BJ (cell line): Measurements from ENCODE around the gene ERI3. TPM values are rescaled to one million over a fixed set of nuclear protein-coding genes. Genes with fewer than 3 reads are reported as not detected.

ENCODE experiments used
- CTCF ChIA-PET: fragments of 350-600 bp; formaldehyde crosslinking; extraction: SDS; loops from one replicate; lab custom pipeline; 2021; ENCODE audit warnings: antibody characterized with exemption, inconsistent platforms; lab: Yijun Ruan, JAX
- POLR2A ChIA-PET: fragments of 300-600 bp; sonication (Branson Sonifier 250); formaldehyde crosslinking; extraction: SDS; loops from one replicate; lab custom pipeline; 2021; ENCODE audit warnings: antibody characterized with exemption; lab: Charles Lee
- DNase-seq: peaks from one replicate; pipeline ENCODE4 v3.0.0-alpha.2; 2011; ENCODE audit warnings: low read depth
- H3K27me3 ChIP-seq: 2 replicates; pipeline ENCODE4 v1.6.0; 2011; ENCODE audit warnings: low read length; ENCODE audit not compliant: control insufficient read depth, insufficient read depth
- H3K36me3 ChIP-seq: 2 replicates; pipeline ENCODE4 v1.5.1; 2011; ENCODE audit warnings: low read length; ENCODE audit not compliant: control insufficient read depth, insufficient read depth
- H3K4me3 ChIP-seq: 2 replicates; pipeline ENCODE4 v1.5.1; 2011; ENCODE audit warnings: low read depth, mild to moderate bottlenecking, control low read depth, low read length
- CTCF ChIP-seq: IDR thresholded peaks from 2 replicates; pipeline ENCODE4 v1.5.1; 2011; ENCODE audit warnings: low read depth, mild to moderate bottlenecking, control low read depth, inconsistent platforms, low read length, moderate library complexity; ENCODE audit not compliant: insufficient read depth
- polyA plus RNA-seq: library from polyadenylated mRNA; depleted of rRNA; stranded (reverse); fragments of >200 nt; gene quantifications from 2 replicates; pipeline ENCODE4 v1.2.3, GENCODE V29; 2011

Gene ERI3
- polyA plus RNA-seq, 1 experiment, result 75.4 TPM

DNA sequence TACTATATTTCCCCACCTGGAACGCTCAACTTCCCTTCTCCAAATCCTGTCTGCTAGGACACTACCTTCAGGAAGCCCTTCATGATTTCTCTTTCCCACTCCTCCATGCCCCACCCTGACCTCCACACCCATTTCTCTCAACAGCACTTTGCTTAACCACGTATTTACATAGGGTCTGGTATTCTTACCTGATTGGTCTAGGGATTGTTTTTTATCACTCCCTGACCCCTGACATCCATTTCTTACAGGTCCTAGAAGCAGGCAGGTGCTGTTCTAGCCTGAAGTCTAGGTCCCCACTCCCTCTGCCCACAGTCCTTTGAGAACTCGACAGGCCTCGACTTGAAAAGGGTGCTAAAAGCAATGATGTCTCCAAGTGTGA, 94.3 kb downstream of the ERI3 start:
- no peak overlapping the region for H3K4me3 ChIP-seq
- POLR2A ChIA-PET, result no interaction called here
- H3K36me3 ChIP-seq, result peaks cover 9% of the 10 kb centered on the region
- no peak for DNase-seq
- H3K27me3 ChIP-seq, result no peaks in the 10 kb centered on the region
- CTCF ChIA-PET, result no interaction called here
- no peak for TF ChIP-seq CTCF

- no peak for DNase-seq
- Histone ChIP-seq H3K36me3 (peaks cover 9% of the 10 kb centered on the region), H3K4me3 (no peak overlapping the region), H3K27me3 (no peaks in the 10 kb centered on the region)
- TF ChIP-seq CTCF, result no peak
- CTCF ChIA-PET, result interaction anchor here (0.7 to 1.6 kb wide), 3 partner anchors 10 to 336 kb away, joined by 4 read pairs; no protein-coding TSS in a partner anchor
- POLR2A ChIA-PET, result no interaction called here
Measured at GRCh38 chr1:44259090-44259489, 96.0 kb downstream of the ERI3 start.

DNA sequence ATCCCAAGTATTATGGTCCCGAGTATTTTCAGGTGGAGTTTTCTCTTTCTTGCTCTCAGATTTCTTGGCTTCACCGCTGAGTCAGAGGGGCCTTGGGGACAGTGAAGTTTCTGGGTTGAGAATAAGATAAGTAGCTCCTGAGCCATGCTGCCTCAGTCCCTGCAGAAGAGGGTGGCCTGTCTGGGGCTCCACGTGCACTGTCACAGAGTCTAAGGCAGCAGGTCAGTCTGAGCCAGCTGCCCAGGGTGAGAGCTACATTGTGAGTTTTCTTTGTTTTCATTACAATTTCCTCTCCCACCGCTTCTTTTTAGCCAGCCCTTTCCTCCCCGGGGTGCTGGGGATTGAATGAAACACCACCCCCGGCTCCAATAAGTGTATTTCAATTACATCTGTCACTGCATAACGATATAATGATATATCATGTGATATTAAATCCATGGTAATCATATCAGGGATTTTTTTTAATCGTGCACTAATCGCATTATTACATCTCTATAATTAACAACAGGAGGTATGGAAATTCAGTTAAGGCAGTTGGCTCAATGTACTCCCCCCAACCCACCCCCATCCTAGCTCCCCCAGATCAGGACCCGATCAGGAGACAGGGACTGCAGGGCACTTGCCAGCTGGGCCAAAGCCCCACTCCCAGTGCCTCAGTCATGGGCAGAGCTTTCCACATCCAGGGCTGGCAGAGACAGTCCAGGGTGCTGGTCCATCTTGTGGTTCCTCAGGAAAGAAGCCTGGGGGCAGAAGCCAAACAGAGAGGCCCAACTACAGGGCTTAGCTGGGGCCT, 98.1 kb downstream of the ERI3 start:
- TF ChIP-seq CTCF, result no peak
- Histone ChIP-seq H3K4me3 (no peak overlapping the region), H3K27me3 (no peaks in the 10 kb centered on the region), H3K36me3 (peaks cover 9% of the 10 kb centered on the region)
- POLR2A ChIA-PET, result no interaction called here
- CTCF ChIA-PET, result interaction anchor here (1.3 to 1.5 kb wide), 3 partner anchors 11 to 221 kb away, joined by 3 to 4 read pairs (median 3); no protein-coding TSS in a partner anchor
- no peak for DNase-seq

DNA sequence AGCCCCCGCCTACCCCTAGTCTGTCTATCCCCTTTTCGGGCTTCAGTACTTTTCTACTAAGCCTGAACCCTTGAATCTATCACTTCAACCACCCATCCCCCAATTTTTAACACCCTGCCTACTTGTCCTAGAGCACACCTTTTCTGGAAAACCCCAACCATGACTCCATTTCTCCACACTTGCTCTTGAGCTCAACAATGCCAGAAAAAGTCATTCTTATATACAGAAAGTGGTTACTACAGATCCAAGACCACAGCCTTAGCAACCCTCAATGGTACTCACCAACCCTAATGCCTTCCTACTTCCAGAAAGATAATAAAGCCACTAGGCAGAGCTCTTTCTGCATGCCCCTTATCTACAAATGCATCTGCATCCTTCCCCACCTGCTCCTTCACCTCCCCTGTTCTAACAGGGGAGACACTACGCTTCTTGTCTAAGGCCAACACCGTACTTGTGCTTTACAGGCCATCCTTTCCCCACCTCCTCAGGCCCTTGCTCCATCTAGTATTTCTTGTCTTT, 100.6 kb downstream of the ERI3 start:
- no peak for DNase-seq
- ChIA-PET CTCF (interaction anchor here (1.2 kb wide), 1 partner anchor 21 kb away, joined by 4 read pairs; no protein-coding TSS in a partner anchor), POLR2A (no interaction called here)
- H3K4me3 ChIP-seq, result no peak overlapping the region
- TF ChIP-seq CTCF, result no peak
- peaks cover 9% of the 10 kb centered on the region for H3K36me3 ChIP-seq
- H3K27me3 ChIP-seq, result no peaks in the 10 kb centered on the region

DNA sequence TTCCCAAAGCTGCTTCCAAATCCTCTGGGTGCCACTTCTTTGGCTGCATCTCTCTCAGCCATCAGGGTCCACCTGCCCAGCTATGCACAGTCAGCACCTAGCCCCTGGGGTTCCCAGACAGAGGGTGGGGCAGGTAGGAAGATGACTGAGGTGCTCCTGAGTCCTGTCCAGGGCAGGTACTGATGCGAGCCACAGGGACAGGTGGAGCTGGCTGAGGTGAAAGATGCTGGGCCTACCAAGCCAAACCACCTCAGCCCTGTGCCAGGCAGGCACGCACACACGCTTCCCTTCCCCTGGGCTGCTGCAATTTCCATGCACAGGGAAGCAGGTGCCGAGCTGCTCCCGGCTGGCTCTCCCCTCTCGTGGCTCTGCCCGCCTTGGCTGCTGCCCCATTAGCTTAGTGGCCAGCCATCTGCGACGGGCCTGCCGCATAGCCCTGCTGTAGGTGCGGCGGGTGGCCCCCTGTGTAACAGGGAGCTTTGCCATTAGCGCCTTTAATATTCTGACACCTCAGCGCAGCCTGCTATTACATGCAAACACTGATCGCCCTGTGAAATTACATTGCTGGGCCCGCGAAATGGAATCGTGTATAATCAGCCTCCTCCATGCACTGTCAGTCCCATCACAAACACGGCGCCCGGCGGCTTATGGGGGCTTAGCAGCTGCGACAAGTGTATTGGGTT, 102.9 kb downstream of the ERI3 start:
- ChIA-PET CTCF (interaction anchor here (1.5 to 1.6 kb wide), 2 partner anchors 13 to 34 kb away, joined by 4 to 13 read pairs; no protein-coding TSS in a partner anchor), POLR2A (no interaction called here)
- no peak for DNase-seq
- Histone ChIP-seq H3K36me3 (peaks cover 12% of the 10 kb centered on the region), H3K4me3 (no peak overlapping the region), H3K27me3 (no peaks in the 10 kb centered on the region)
- TF ChIP-seq CTCF, result no peak
